HepG2 (cell line): ENCODE results near the gene NELFCD. TPM values are rescaled to one million over a fixed set of nuclear protein-coding genes. Genes with fewer than 3 reads are reported as not detected.

Experiments used
- ATAC-seq: fragments of 200-7000 bp; cut with Tn5 transposase; 3 replicates; pipeline ENCODE4 v1.9.1; 2020; ENCODE audit warnings: mild to moderate bottlenecking, moderate library complexity
- BruUV-seq: library from RNA; stranded (reverse); fragments of 400-500 nt; replicated peaks from 2 replicates; lab custom pipeline; 2021; lab: Mats Ljungman, UMichigan
- CTCF ChIA-PET: fragments of 300-600 bp; formaldehyde crosslinking; extraction: SDS; loops from one replicate; lab custom pipeline; 2021; ENCODE audit warnings: low total read pairs, inconsistent platforms, low intra/inter-chr PET ratio; lab: Yijun Ruan, JAX
- POLR2A ChIA-PET: fragments of 350-600 bp; sonication (Branson Sonifier 250); formaldehyde crosslinking; loops from one replicate; lab custom pipeline; 2020; ENCODE audit warnings: antibody characterized with exemption, inconsistent platforms; lab: Yijun Ruan, JAX
- DNase-seq: peaks from one replicate; pipeline ENCODE4 v3.0.0-alpha.2; 2015; ENCODE audit warnings: low spot score
- FAIRE-seq: peaks from 3 replicates; lab custom pipeline; 2011; peaks lifted over from hg19 to GRCh38; lab: Jason Lieb, UNC
- H2AFZ ChIP-seq: one replicate; pipeline ENCODE4 v1.6.1; 2011; ENCODE audit warnings: low read length, inconsistent platforms
- H3K27ac ChIP-seq: fragments of 300-600 bp; 3 replicates; pipeline ENCODE4 v1.8.0; 2011; ENCODE audit warnings: mixed run types, mild to moderate bottlenecking, mixed read lengths, low read length, inconsistent platforms; ENCODE audit not compliant: insufficient read depth; ENCODE audit errors: extremely low read length
- H3K27me3 ChIP-seq, 2 experiments: fragments of 200-600 bp in 1 of 2; 2 replicates in 1 of 2; 3 replicates in 1 of 2; pipeline versions ENCODE4 v1.6.0 to v1.8.0; 2011; ENCODE audit warnings: low read length in 2 of 2, mild to moderate bottlenecking in 2 of 2, moderate library complexity in 2 of 2, inconsistent platforms in 1 of 2; ENCODE audit not compliant: insufficient read depth in 2 of 2, control insufficient read depth in 1 of 2
- H3K36me3 ChIP-seq, 2 experiments: fragments of 200-600 bp in 1 of 2; replicated peaks in 1 of 2; 2 replicates in 1 of 2; 3 replicates in 1 of 2; pipeline versions ENCODE4 v1.5.1 to v1.8.0; 2011; ENCODE audit warnings: low read length in 2 of 2, inconsistent platforms in 1 of 2; ENCODE audit not compliant: insufficient read depth in 2 of 2, control insufficient read depth in 1 of 2
- H3K4me1 ChIP-seq: 2 replicates; pipeline ENCODE4 v1.5.1; 2012; ENCODE audit warnings: low read length, inconsistent platforms; ENCODE audit not compliant: insufficient read depth
- H3K4me2 ChIP-seq: 2 replicates; pipeline ENCODE4 v1.6.0; 2011; ENCODE audit warnings: low read depth, low read length, inconsistent platforms
- H3K4me3 ChIP-seq, 3 experiments: fragments of 200-600 bp in 1 of 3; sonication (generic), shearing (Covaris generic) in 1 of 3; replicated peaks in 1 of 3; 2 replicates each; pipeline ENCODE4 v1.5.1; 2011 to 2016; ENCODE audit warnings: low read length in 3 of 3, inconsistent platforms in 2 of 3, low read depth in 2 of 3, mild to moderate bottlenecking in 2 of 3, control low read depth in 1 of 3, mixed read lengths in 1 of 3; ENCODE audit not compliant: insufficient read depth in 1 of 3
- H3K79me2 ChIP-seq: one replicate; pipeline ENCODE4 v1.6.1; 2011; ENCODE audit warnings: low read length, inconsistent platforms; ENCODE audit not compliant: insufficient read depth
- H3K9ac ChIP-seq: 2 replicates; pipeline ENCODE4 v1.6.0; 2011; ENCODE audit warnings: mild to moderate bottlenecking, low read depth, low read length, inconsistent platforms; ENCODE audit not compliant: insufficient read depth
- H3K9me3 ChIP-seq: 2 replicates; pipeline ENCODE4 v1.5.1; 2012; ENCODE audit warnings: mild to moderate bottlenecking, low read length
- H4K20me1 ChIP-seq: 2 replicates; pipeline ENCODE4 v1.6.0; 2011; ENCODE audit warnings: inconsistent platforms, mild to moderate bottlenecking, low read length, moderate library complexity; ENCODE audit not compliant: insufficient read depth
- AHDC1 ChIP-seq: sonication (generic); formaldehyde crosslinking; IDR thresholded peaks from 2 replicates; pipeline ENCODE4 v1.5.1; 2020; ENCODE audit warnings: mild to moderate bottlenecking, missing genetic modification reagents, borderline replicate concordance
- ERF ChIP-seq: IDR thresholded peaks from 2 replicates; pipeline ENCODE4 v1.6.1; 2018; ENCODE audit warnings: missing biosample characterization, missing genetic modification reagents
- HDAC2 ChIP-seq: sonication (generic); formaldehyde crosslinking; IDR thresholded peaks from 2 replicates; pipeline ENCODE4 v1.4.0; 2020; ENCODE audit warnings: missing genetic modification reagents
- HES4 ChIP-seq: sonication (generic); formaldehyde crosslinking; IDR thresholded peaks from 2 replicates; pipeline ENCODE4 v1.9.0; 2021; ENCODE audit warnings: mild to moderate bottlenecking, missing genetic modification reagents, borderline replicate concordance
- HMGXB4 ChIP-seq, 2 experiments: sonication (generic) in 1 of 2; formaldehyde crosslinking in 1 of 2; IDR thresholded peaks; 2 replicates each; pipeline versions ENCODE4 v1.4.0 to v1.6.1; 2018 to 2020; ENCODE audit warnings: missing genetic modification reagents in 2 of 2, borderline replicate concordance in 1 of 2, low read depth in 1 of 2, mild to moderate bottlenecking in 1 of 2, missing biosample characterization in 1 of 2
- JUNB ChIP-seq: sonication (generic); formaldehyde crosslinking; IDR thresholded peaks from 2 replicates; pipeline ENCODE4 v1.8.0; 2022; ENCODE audit warnings: missing genetic modification reagents, mild to moderate bottlenecking, borderline replicate concordance
- MAX ChIP-seq: IDR thresholded peaks from 2 replicates; pipeline ENCODE4 v1.6.1; 2012; ENCODE audit warnings: inconsistent platforms
- MYC ChIP-seq: sonication (generic); formaldehyde crosslinking; IDR thresholded peaks from 2 replicates; pipeline ENCODE4 v1.9.0; 2021; ENCODE audit warnings: missing genetic modification reagents, borderline replicate concordance
- SCMH1 ChIP-seq: sonication (generic); formaldehyde crosslinking; IDR thresholded peaks from 2 replicates; pipeline ENCODE4 v1.9.0; 2021; ENCODE audit warnings: missing genetic modification reagents, mild to moderate bottlenecking, borderline replicate concordance
- UBTF ChIP-seq: sonication (generic); formaldehyde crosslinking; IDR thresholded peaks from 2 replicates; pipeline ENCODE4 v1.4.0; 2020; ENCODE audit warnings: mild to moderate bottlenecking, missing genetic modification reagents
- ZNF335 ChIP-seq: sonication (generic); formaldehyde crosslinking; IDR thresholded peaks from 2 replicates; pipeline ENCODE4 v1.4.0; 2020; ENCODE audit warnings: missing genetic modification reagents
- ZNF496 ChIP-seq: sonication (generic); formaldehyde crosslinking; IDR thresholded peaks from 2 replicates; pipeline ENCODE4 v1.8.1; 2023; ENCODE audit warnings: mild to moderate bottlenecking, moderate library complexity, missing genetic modification reagents; ENCODE audit not compliant: insufficient replicate concordance
- WGBS: methylation state at CpG from one replicate; pipeline ENCODE4 v1.1.6; 2017; ENCODE audit warnings: low lambda C conversion rate; 5-methylcytosine and 5-hydroxymethylcytosine counted together
- in situ Hi-C: cut with HindIII; loops from 2 replicates; pipeline ENCODE4 v1.10.0; 2017; ENCODE audit warnings: low pct_unique_long_range_greater_than_20kb; ENCODE audit not compliant: extremely low pct_ligation_motif_present
- intact Hi-C: fragments of 100-400 bp; cut with micrococcal nuclease; formaldehyde crosslinking; loops from one replicate; pipeline ENCODE4 v1.10.0; 2022; ENCODE audit not compliant: unreplicated experiment
- polyA plus RNA-seq, 8 experiments: library from polyadenylated mRNA; depleted of rRNA in 3 of 8; stranded (reverse) in 7 of 8; unstranded in 1 of 8; fragments of >200 nt; fragmentation: Illumina TruSeq in 4 of 8; extraction: Trizol in 4 of 8; gene quantifications; 2 replicates each; pipeline versions ENCODE4 v1.2.1 to v1.2.3, GENCODE V29; 2011 to 2016; ENCODE audit warnings: low read depth in 4 of 8, missing spikeins in 1 of 8, mixed read lengths in 1 of 8; ENCODE audit not compliant: insufficient read depth in 1 of 8
- total RNA-seq, 5 experiments: library from RNA; depleted of rRNA; stranded (reverse); fragments of >200 nt; fragmentation: Illumina TruSeq; extraction: Trizol; gene quantifications; 2 replicates each; pipeline ENCODE4 v1.2.3, GENCODE V29; 2016; ENCODE audit warnings: low read depth in 1 of 5

The NELFCD gene
- total and polyA plus RNA-seq, 2 of the 13 experiments (the other 11 are each of a cell fraction or from before 2014, with no cell fraction given), result 159 to 203 TPM

- Histone ChIP-seq H3K27ac (peak within 1 kb of the TSS; percentile 46), H3K4me2 (peak within 1 kb of the TSS; percentile 56), H3K79me2 (peaks cover 25% of the 10 kb centered on the region), H3K9me3 (no peaks in the 10 kb centered on the region), H3K4me3 (peak within 1 kb of the TSS; percentile 20 to 67 (median 61); a peak in 5 of 6 replicates), H4K20me1 (no peaks in the 10 kb centered on the region), H3K4me1 (peaks cover 18% of the 10 kb centered on the region), H3K27me3 (peaks cover 2 to 3% of the 10 kb centered on the region in 2 experiments; a peak in 2 of 5 replicates), H3K9ac (peak within 1 kb of the TSS; percentile 60), H3K36me3 (no peaks in the 10 kb centered on the region), H2AFZ (no peak within 1 kb of the TSS)
- DNase-seq (peak; percentile 30), ATAC-seq (peak; percentile 76), FAIRE-seq (peak; percentile 71)
- in situ Hi-C loops, result no loop called here
- ChIA-PET POLR2A (interaction anchor here (1.4 to 3.0 kb wide), 2 partner anchors 10 to 153 kb away, joined by 4 to 21 read pairs; partner anchors contain the start of gene ATP5F1E), CTCF (no interaction called here)
- intact Hi-C loops, result no loop called here
- BruUV-seq, result no TSS peak
- 43% methylated on average over 39 of the region's 50 CpGs for WGBS
- TF ChIP-seq HES4 (CRISPR knock-in tag), result peak; percentile 51; the same call in 1 of the 2 replicates
- 0 out of 2 replicates have a peak, but pooled peaks have one; percentile 45 for TF ChIP-seq ZNF335 (CRISPR knock-in tag)
- 0 out of 2 replicates have a peak, but pooled peaks have one; percentile 13 for TF ChIP-seq ERF (CRISPR knock-in tag)
- TF ChIP-seq AHDC1, result 0 out of 2 replicates have a peak, but pooled peaks have one; percentile 62
- 0 out of 2 replicates have a peak, but pooled peaks have one; percentile 11 for TF ChIP-seq JUNB (CRISPR knock-in tag)
- 0 out of 2 replicates have a peak, but pooled peaks have one; percentile 23 for TF ChIP-seq HDAC2 (CRISPR knock-in tag)
- TF ChIP-seq HMGXB4 (CRISPR knock-in tag; IDR thresholded peaks at IDR 0.05; ENCODE audit: borderline replicate concordance in 1 of 2, low read depth in 1 of 2), result peak in 1 of 2 experiments; percentile 70; a peak in 1 of 4 replicates
- peak; percentile 89 for TF ChIP-seq MAX
- TF ChIP-seq MYC, result peak; percentile 74; the same call in 1 of the 2 replicates
- TF ChIP-seq ZNF496 (CRISPR knock-in tag), result no peak
- TF ChIP-seq SCMH1 (CRISPR knock-in tag), result 0 out of 2 replicates have a peak, but pooled peaks have one; percentile 25
- TF ChIP-seq UBTF (CRISPR knock-in tag), result peak; percentile 57
Measured at GRCh38 chr20:59042151-59042795, 61.2 kb downstream of the NELFCD start, which contains the start of gene PRELID3B. TSS of gene PRELID3B (minus strand) at chr20:59042786. CDS start at chr20:59042730, 56 bp downstream.
